H1 (cell line): ENCODE measurements around the gene ADGRL3. TPM values are rescaled to one million over a fixed set of nuclear protein-coding genes. Genes with fewer than 3 reads are reported as not detected.

Source experiments
- RFX5 ChIP-seq: IDR thresholded peaks from 2 replicates; pipeline ENCODE4 v1.6.1; 2011; ENCODE audit warnings: low read depth, low read length, improper control_type of control experiment, borderline replicate concordance
- polyA plus RNA-seq, 7 experiments: library from polyadenylated mRNA; depleted of rRNA in 3 of 7; stranded (reverse) in 5 of 7; unstranded in 2 of 7; fragments of >200 nt in 5 of 7; fragments of 200-250 nt in 2 of 7; gene quantifications; 1 replicate in 5 of 7; 2 replicates in 1 of 7; 4 replicates in 1 of 7; pipeline versions ENCODE4 v1.2.1 to v1.2.3, GENCODE V29; 2011 to 2013; ENCODE audit warnings: missing spikeins in 2 of 7, mixed read lengths in 2 of 7
- total RNA-seq: library from RNA; stranded (reverse); fragmentation: NEBNext Ultra II Directional; extraction: Animal tissue kit (Norgen Biotek cat#: 25700); gene quantifications from 2 replicates; pipeline ENCODE4 v1.2.1, GENCODE V29; 2021

Gene ADGRL3
- total and polyA plus RNA-seq, 2 of the 8 experiments (the other 6 are each of a cell fraction or from before 2014, with no cell fraction given): 6.6 to 13.0 TPM

- no peak for TF ChIP-seq RFX5
These were observed 375.7 kb downstream of the ADGRL3 start (continued) for GRCh38 chr4:61575796-61576195.
